Measurements from ENCODE around the gene GALNT2.

The GALNT2 gene

DNA sequence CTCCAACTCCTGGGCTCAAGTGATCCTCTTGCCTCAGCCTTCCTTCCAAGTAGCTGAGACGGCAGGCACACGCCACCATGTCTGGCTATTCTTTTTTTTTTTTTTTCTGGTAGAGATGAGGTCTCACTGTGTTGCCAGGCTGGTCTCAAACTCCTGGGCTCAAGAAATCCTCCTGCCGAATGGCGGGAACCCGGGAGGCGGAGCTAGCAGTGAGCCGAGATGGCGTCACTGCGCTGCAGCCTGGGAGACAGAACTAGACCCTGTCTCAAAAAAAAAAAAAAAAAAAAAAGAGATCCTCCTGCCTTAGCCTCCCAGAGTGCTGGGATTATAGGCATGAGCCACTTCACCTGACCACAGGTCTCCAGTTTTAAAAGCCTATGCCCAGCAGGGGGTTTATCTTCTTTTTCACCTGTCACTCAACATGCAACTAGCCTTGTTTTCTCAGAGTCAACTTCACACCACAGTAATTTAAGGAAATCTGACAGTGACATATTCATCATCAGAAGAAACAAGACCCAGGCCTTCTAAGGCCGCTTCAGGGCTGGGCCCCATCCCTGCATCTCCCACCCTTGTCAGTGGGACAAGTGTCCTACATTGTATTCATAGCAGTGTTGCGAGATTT is 38.3 kb upstream of the GALNT2 start:
- no peak for TF ChIP-seq TOX (CRISPR knock-in tag; IDR thresholded peaks at IDR 0.05; ENCODE audit: borderline replicate concordance)
- no peak for TF ChIP-seq RARB (CRISPR knock-in tag; IDR thresholded peaks at IDR 0.05)
- TF ChIP-seq ZC3H10 (CRISPR knock-in tag; IDR thresholded peaks at IDR 0.05) = no peak
- no peak for ATAC-seq

DNA sequence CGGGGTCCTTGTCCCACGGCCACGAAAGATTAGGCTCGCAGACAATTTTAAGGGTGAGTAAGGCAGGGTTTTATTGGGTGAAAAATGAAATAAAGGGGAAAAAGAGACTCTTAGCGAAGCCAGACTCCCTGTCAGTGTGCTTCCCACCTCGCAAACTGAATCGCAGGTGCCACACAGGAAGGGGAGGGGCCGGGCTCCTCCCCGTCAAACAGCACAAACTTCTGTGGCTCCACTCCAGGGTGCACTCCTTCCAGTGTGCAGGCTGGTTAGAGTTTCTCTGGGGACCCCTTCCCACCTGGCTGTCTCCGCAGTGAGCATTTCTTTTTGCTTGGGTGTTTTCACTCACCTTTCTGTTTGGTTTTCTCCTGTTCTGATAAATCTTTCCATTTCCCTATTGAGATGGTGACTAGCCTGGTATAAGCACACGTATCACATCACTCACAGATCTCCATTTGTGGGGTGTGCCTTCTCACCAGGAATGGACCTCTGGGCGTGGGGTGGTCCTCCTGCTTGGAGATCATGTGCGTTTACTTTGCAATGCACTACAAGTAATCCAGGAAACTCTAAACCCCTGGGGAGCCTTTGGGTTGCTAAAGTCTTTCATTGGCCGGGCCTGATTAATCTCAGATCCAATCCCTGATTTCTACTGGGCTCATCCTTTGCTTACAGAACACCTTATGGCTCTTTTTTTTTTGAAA is 37.6 kb upstream of the GALNT2 start:
- no peak for ATAC-seq
- TF ChIP-seq GLIS3 (CRISPR knock-in tag; IDR thresholded peaks at IDR 0.05) (no peak), PPARA (CRISPR knock-in tag; IDR thresholded peaks at IDR 0.05; ENCODE audit: borderline replicate concordance) (no peak), OSR1 (CRISPR knock-in tag; IDR thresholded peaks at IDR 0.05) (no peak)
- TF ChIP-seq, protein P1, sequence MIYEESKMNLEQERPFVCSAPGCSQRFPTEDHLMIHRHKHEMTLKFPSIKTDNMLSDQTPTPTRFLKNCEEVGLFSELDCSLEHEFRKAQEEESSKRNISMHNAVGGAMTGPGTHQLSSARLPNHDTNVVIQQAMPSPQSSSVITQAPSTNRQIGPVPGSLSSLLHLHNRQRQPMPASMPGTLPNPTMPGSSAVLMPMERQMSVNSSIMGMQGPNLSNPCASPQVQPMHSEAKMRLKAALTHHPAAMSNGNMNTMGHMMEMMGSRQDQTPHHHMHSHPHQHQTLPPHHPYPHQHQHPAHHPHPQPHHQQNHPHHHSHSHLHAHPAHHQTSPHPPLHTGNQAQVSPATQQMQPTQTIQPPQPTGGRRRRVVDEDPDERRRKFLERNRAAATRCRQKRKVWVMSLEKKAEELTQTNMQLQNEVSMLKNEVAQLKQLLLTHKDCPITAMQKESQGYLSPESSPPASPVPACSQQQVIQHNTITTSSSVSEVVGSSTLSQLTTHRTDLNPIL (CRISPR knock-in tag; IDR thresholded peaks at IDR 0.05; ENCODE audit: low read depth) = no peak

DNA sequence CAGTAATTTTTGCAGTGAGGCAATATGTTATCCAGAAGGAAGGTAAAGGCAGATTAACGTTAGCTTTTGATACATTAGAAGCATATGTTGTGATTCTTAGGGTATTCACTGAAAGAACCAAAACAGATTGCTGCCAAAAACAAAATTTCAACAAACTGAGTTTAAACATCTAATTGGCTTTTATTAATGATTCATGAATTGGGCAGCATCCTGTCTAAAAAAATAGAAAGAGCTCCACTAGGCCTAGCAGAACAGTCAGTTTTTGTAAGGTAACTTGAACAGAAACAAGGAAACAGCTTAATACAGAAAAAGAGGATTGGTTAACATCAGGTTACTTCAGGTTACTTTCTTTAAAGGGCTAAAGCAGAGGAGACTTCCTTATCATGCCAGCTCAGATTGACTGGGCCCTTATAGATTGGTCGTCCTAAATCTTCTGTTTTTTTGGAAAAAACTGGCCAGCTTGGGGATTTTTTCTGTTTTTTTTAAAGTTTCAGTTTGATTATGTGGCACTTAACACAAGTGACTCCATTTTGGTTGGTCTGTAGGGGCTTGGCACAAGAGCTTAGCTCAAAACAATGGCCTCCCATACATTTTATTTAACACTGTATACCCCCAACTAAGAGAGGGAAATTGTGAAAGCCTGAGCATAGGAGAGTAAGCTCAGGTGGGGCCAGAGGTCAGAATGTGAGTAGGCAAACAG is 36.8 kb upstream of the GALNT2 start:
- TF ChIP-seq CSDC2 (CRISPR knock-in tag; IDR thresholded peaks at IDR 0.05) (no peak), ZFP3 (CRISPR knock-in tag; IDR thresholded peaks at IDR 0.05) (no peak), ZNF8 (CRISPR knock-in tag; IDR thresholded peaks at IDR 0.05) (no peak), GLIS3 (CRISPR knock-in tag; IDR thresholded peaks at IDR 0.05) (no peak), ESRRG (CRISPR knock-in tag; IDR thresholded peaks at IDR 0.05) (no peak), TOX (CRISPR knock-in tag; IDR thresholded peaks at IDR 0.05; ENCODE audit: borderline replicate concordance) (no peak), SNAI2 (CRISPR knock-in tag; IDR thresholded peaks at IDR 0.05) (no peak), ARNTL (CRISPR knock-in tag; IDR thresholded peaks at IDR 0.05; ENCODE audit: borderline replicate concordance, low read depth) (no peak)
- TF ChIP-seq, protein P2, sequence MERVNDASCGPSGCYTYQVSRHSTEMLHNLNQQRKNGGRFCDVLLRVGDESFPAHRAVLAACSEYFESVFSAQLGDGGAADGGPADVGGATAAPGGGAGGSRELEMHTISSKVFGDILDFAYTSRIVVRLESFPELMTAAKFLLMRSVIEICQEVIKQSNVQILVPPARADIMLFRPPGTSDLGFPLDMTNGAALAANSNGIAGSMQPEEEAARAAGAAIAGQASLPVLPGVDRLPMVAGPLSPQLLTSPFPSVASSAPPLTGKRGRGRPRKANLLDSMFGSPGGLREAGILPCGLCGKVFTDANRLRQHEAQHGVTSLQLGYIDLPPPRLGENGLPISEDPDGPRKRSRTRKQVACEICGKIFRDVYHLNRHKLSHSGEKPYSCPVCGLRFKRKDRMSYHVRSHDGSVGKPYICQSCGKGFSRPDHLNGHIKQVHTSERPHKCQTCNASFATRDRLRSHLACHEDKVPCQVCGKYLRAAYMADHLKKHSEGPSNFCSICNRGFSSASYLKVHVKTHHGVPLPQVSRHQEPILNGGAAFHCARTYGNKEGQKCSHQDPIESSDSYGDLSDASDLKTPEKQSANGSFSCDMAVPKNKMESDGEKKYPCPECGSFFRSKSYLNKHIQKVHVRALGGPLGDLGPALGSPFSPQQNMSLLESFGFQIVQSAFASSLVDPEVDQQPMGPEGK (CRISPR knock-in tag; IDR thresholded peaks at IDR 0.05; ENCODE audit: borderline replicate concordance) = no peak
- TF ChIP-seq, protein P3, sequence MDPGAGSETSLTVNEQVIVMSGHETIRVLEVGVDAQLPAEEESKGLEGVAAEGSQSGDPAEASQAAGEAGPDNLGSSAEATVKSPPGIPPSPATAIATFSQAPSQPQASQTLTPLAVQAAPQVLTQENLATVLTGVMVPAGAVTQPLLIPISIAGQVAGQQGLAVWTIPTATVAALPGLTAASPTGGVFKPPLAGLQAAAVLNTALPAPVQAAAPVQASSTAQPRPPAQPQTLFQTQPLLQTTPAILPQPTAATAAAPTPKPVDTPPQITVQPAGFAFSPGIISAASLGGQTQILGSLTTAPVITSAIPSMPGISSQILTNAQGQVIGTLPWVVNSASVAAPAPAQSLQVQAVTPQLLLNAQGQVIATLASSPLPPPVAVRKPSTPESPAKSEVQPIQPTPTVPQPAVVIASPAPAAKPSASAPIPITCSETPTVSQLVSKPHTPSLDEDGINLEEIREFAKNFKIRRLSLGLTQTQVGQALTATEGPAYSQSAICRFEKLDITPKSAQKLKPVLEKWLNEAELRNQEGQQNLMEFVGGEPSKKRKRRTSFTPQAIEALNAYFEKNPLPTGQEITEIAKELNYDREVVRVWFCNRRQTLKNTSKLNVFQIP (CRISPR knock-in tag; IDR thresholded peaks at IDR 0.05; ENCODE audit: borderline replicate concordance, low read depth) = no peak
- TF ChIP-seq, protein P4, sequence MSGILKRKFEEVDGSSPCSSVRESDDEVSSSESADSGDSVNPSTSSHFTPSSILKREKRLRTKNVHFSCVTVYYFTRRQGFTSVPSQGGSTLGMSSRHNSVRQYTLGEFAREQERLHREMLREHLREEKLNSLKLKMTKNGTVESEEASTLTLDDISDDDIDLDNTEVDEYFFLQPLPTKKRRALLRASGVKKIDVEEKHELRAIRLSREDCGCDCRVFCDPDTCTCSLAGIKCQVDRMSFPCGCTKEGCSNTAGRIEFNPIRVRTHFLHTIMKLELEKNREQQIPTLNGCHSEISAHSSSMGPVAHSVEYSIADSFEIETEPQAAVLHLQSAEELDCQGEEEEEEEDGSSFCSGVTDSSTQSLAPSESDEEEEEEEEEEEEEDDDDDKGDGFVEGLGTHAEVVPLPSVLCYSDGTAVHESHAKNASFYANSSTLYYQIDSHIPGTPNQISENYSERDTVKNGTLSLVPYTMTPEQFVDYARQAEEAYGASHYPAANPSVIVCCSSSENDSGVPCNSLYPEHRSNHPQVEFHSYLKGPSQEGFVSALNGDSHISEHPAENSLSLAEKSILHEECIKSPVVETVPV (CRISPR knock-in tag; IDR thresholded peaks at IDR 0.05) = no peak
- TF ChIP-seq, protein P5, sequence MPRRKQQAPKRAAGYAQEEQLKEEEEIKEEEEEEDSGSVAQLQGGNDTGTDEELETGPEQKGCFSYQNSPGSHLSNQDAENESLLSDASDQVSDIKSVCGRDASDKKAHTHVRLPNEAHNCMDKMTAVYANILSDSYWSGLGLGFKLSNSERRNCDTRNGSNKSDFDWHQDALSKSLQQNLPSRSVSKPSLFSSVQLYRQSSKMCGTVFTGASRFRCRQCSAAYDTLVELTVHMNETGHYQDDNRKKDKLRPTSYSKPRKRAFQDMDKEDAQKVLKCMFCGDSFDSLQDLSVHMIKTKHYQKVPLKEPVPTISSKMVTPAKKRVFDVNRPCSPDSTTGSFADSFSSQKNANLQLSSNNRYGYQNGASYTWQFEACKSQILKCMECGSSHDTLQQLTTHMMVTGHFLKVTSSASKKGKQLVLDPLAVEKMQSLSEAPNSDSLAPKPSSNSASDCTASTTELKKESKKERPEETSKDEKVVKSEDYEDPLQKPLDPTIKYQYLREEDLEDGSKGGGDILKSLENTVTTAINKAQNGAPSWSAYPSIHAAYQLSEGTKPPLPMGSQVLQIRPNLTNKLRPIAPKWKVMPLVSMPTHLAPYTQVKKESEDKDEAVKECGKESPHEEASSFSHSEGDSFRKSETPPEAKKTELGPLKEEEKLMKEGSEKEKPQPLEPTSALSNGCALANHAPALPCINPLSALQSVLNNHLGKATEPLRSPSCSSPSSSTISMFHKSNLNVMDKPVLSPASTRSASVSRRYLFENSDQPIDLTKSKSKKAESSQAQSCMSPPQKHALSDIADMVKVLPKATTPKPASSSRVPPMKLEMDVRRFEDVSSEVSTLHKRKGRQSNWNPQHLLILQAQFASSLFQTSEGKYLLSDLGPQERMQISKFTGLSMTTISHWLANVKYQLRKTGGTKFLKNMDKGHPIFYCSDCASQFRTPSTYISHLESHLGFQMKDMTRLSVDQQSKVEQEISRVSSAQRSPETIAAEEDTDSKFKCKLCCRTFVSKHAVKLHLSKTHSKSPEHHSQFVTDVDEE (CRISPR knock-in tag; IDR thresholded peaks at IDR 0.05) = no peak
- no peak for ATAC-seq

DNA sequence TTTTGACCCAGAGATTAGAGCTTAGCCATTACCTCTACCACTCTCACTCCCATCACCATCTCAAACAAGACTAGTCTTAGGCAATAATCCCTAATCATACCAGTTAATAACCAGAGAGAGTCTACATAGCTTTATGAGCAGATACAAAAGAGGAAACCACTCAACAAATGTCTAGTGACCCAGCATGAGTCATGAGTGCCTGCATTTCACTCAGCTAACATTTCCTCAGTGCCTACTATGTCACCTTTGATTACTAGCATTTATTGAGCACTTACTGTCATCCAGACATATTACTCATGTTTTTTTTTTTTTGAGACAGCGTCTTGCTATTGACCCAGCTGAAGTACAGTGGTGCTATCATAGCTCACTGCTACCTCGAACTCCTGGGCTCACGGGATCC is 35.9 kb upstream of the GALNT2 start:
- ATAC-seq = no peak
- TF ChIP-seq BACH2 (CRISPR knock-in tag; IDR thresholded peaks at IDR 0.05; ENCODE audit: borderline replicate concordance) (no peak), CSDC2 (CRISPR knock-in tag; IDR thresholded peaks at IDR 0.05) (no peak), ZNF70 (CRISPR knock-in tag; IDR thresholded peaks at IDR 0.05) (no peak), ARNTL (CRISPR knock-in tag; IDR thresholded peaks at IDR 0.05; ENCODE audit: borderline replicate concordance, low read depth) (no peak), ZNF565 (CRISPR knock-in tag; conservative IDR thresholded peaks at IDR 0.05; ENCODE audit: low read depth) (no peak), ZFP30 (CRISPR knock-in tag; IDR thresholded peaks at IDR 0.05) (no peak)
- TF ChIP-seq, protein P5 (CRISPR knock-in tag; IDR thresholded peaks at IDR 0.05) = no peak
- TF ChIP-seq, protein P3 (CRISPR knock-in tag; IDR thresholded peaks at IDR 0.05; ENCODE audit: borderline replicate concordance, low read depth) = no peak
